Stimulated activated naive B cell treated with anti-CD40 and anti-IgM and Interleukin-4, amounts not matched to agents 10 μg/mL and 1 μg/mL and 100 μg/mL, for 72 hours (primary cell): ENCODE measurements around the gene BRAP.
"Not testable (repeated sequence)": the region's sequence is repeated elsewhere in the genome, so short reads cannot be mapped to it uniquely, and the experiment has no call there.

Experiments used
- ATAC-seq, 2 donors: fragments of 150-1000 bp; cut with Tn5 transposase; replicated peaks; 2 replicates each; pipeline ENCODE4 v1.10.0; 2021; ENCODE audit warnings: moderate library complexity in 1 of 2
- DNase-seq: peaks from one replicate; pipeline ENCODE4 v3.0.0; 2021
- H3K27ac Mint-ChIP-seq: one replicate; pipeline ENCODE4 v1.8.0; 2022; ENCODE audit warnings: mild to moderate bottlenecking, mixed read lengths
- H3K27me3 Mint-ChIP-seq, 2 donors: one replicate each; pipeline ENCODE4 v1.8.0; 2022; ENCODE audit warnings: mixed read lengths in 2 of 2
- H3K36me3 Mint-ChIP-seq, 2 donors: one replicate each; pipeline ENCODE4 v1.8.0; 2022; ENCODE audit warnings: mixed read lengths in 2 of 2, mild to moderate bottlenecking in 1 of 2
- H3K4me1 Mint-ChIP-seq, 2 donors: one replicate each; pipeline ENCODE4 v1.8.0; 2022; ENCODE audit warnings: mixed read lengths in 2 of 2, mild to moderate bottlenecking in 1 of 2
- H3K4me3 Mint-ChIP-seq, 2 donors: one replicate each; pipeline ENCODE4 v1.8.0; 2022; ENCODE audit warnings: mild to moderate bottlenecking in 2 of 2, mixed read lengths in 2 of 2, moderate library complexity in 1 of 2
- H3K9me3 Mint-ChIP-seq, 2 donors: one replicate each; pipeline ENCODE4 v1.8.0; 2022; ENCODE audit warnings: mixed read lengths in 2 of 2, mild to moderate bottlenecking in 1 of 2

BRAP gene

GRCh38 chr12:111595341-111595835, 90.4 kb downstream of the BRAP start:
- H3K36me3 Mint-ChIP-seq, H3K27ac Mint-ChIP-seq, DNase-seq, ATAC-seq, H3K9me3 Mint-ChIP-seq, H3K27me3 Mint-ChIP-seq, H3K4me3 Mint-ChIP-seq: not testable (repeated sequence)
- H3K4me1 Mint-ChIP-seq: peaks cover 19 to 37% of the 10 kb centered on the region in 2 donors
